Lower leg skin (tissue), 3 donors: ENCODE measurements around the gene PTPRN2.

Experiments
- CTCF ChIP-seq, 3 donors: fragments of 450-650 bp; IDR thresholded peaks; one replicate each; pipeline ENCODE4 v1.5.1; 2016; ENCODE audit warnings: antibody characterized with exemption in 3 of 3, mild to moderate bottlenecking in 3 of 3, moderate library complexity in 2 of 3
- POLR2A ChIP-seq, 2 donors: fragments of 450-650 bp; IDR thresholded peaks; one replicate each; pipeline ENCODE4 v1.6.1; 2016 to 2017; ENCODE audit warnings: antibody characterized with exemption in 2 of 2, mild to moderate bottlenecking in 1 of 2, moderate library complexity in 1 of 2

GRCh38 chr7:157774495-157774894, 813.1 kb downstream of the PTPRN2 start:
- TF ChIP-seq CTCF (IDR thresholded peaks at IDR 0.05), result no peak
- no peak for TF ChIP-seq POLR2A (IDR thresholded peaks at IDR 0.05)
